SK-N-SH treated with all-trans-retinoic acid at 6 μM for 48 hours (cell line): ENCODE data around the gene SLC37A1.

ENCODE experiments used
- ATAC-seq: fragments of 200-7000 bp; cut with Tn5 transposase; 3 replicates; pipeline ENCODE4 v1.9.1; 2020; ENCODE audit warnings: mild to moderate bottlenecking, moderate library complexity
- ARNTL ChIP-seq: fragments of 450-650 bp; formaldehyde crosslinking; IDR thresholded peaks from 2 replicates; pipeline ENCODE4 v1.5.0; 2020; ENCODE audit warnings: low read depth, mild to moderate bottlenecking, moderate library complexity, borderline replicate concordance
- BACH2 ChIP-seq: fragments of 250-450 bp; sonication (Bioruptor Pico); IDR thresholded peaks from 2 replicates; pipeline ENCODE4 v1.9.0; 2021; ENCODE audit warnings: mild to moderate bottlenecking, borderline replicate concordance
- CREB5 ChIP-seq: fragments of 250-450 bp; sonication (Bioruptor Pico); IDR thresholded peaks from 2 replicates; pipeline ENCODE4 v1.5.1; 2020; ENCODE audit warnings: low read depth, mild to moderate bottlenecking, moderate library complexity
- CSDC2 ChIP-seq: fragments of 250-450 bp; sonication (Bioruptor Pico); IDR thresholded peaks from 2 replicates; pipeline ENCODE4 v1.5.0; 2020; ENCODE audit warnings: mild to moderate bottlenecking, moderate library complexity
- CSRNP3 ChIP-seq: fragments of 250-450 bp; sonication (Bioruptor Pico); IDR thresholded peaks from 2 replicates; pipeline ENCODE4 v1.5.1; 2021; ENCODE audit warnings: mild to moderate bottlenecking, moderate library complexity
- ESRRG ChIP-seq: fragments of 250-450 bp; sonication (Bioruptor Pico); IDR thresholded peaks from 2 replicates; pipeline ENCODE4 v1.6.1; 2021; ENCODE audit warnings: mild to moderate bottlenecking
- GLIS3 ChIP-seq: fragments of 250-450 bp; sonication (Bioruptor Pico); IDR thresholded peaks from 2 replicates; pipeline ENCODE4 v1.5.0; 2020; ENCODE audit warnings: mild to moderate bottlenecking, moderate library complexity
- ISL1 ChIP-seq: fragments of 250-450 bp; sonication (Bioruptor Pico); IDR thresholded peaks from 2 replicates; pipeline ENCODE4 v2.1.2; 2022; ENCODE audit warnings: mild to moderate bottlenecking, moderate library complexity
- OSR1 ChIP-seq: fragments of 250-450 bp; sonication (Bioruptor Pico); IDR thresholded peaks from 2 replicates; pipeline ENCODE4 v1.8.0; 2022; ENCODE audit warnings: moderate library complexity, mild to moderate bottlenecking, inconsistent platforms
- PATZ1 ChIP-seq: fragments of 250-450 bp; sonication (Bioruptor Pico); IDR thresholded peaks from 2 replicates; pipeline ENCODE4 v1.8.0; 2020; ENCODE audit warnings: mild to moderate bottlenecking, moderate library complexity, borderline replicate concordance
- POU6F1 ChIP-seq: fragments of 250-450 bp; sonication (Bioruptor Pico); IDR thresholded peaks from 2 replicates; pipeline ENCODE4 v1.8.0; 2021; ENCODE audit warnings: low read depth, mild to moderate bottlenecking, moderate library complexity, borderline replicate concordance
- PPARA ChIP-seq: fragments of 250-450 bp; sonication (Bioruptor Pico); IDR thresholded peaks from 2 replicates; pipeline ENCODE4 v1.5.0; 2020; ENCODE audit warnings: mild to moderate bottlenecking, borderline replicate concordance
- RARB ChIP-seq: fragments of 250-450 bp; sonication (Bioruptor Pico); IDR thresholded peaks from 2 replicates; pipeline ENCODE4 v1.8.0; 2021; ENCODE audit warnings: mild to moderate bottlenecking, moderate library complexity
- SNAI2 ChIP-seq: fragments of 250-450 bp; sonication (Bioruptor Pico); IDR thresholded peaks from 2 replicates; pipeline ENCODE4 v1.5.0; 2020; ENCODE audit warnings: mild to moderate bottlenecking, moderate library complexity
- TCF4 ChIP-seq: fragments of 250-450 bp; sonication (Bioruptor Pico); IDR thresholded peaks from 2 replicates; pipeline ENCODE4 v1.8.0; 2021; ENCODE audit warnings: mild to moderate bottlenecking, moderate library complexity, borderline replicate concordance
- TOX ChIP-seq: fragments of 250-450 bp; sonication (Bioruptor Pico); IDR thresholded peaks from 2 replicates; pipeline ENCODE4 v1.8.0; 2021; ENCODE audit warnings: mild to moderate bottlenecking, moderate library complexity, borderline replicate concordance
- ZC3H10 ChIP-seq: fragments of 250-450 bp; sonication (Bioruptor Pico); IDR thresholded peaks from 2 replicates; pipeline ENCODE4 v1.5.1; 2021; ENCODE audit warnings: mild to moderate bottlenecking, moderate library complexity
- ZFP3 ChIP-seq: fragments of 250-450 bp; sonication (Bioruptor Pico); IDR thresholded peaks from 2 replicates; pipeline ENCODE4 v1.5.0; 2020; ENCODE audit warnings: mild to moderate bottlenecking, moderate library complexity
- ZFP30 ChIP-seq: fragments of 450-650 bp; formaldehyde crosslinking; IDR thresholded peaks from 2 replicates; pipeline ENCODE4 v1.5.0; 2022; ENCODE audit warnings: mild to moderate bottlenecking, moderate library complexity
- ZNF565 ChIP-seq: fragments of 450-650 bp; formaldehyde crosslinking; conservative IDR thresholded peaks from 2 replicates; pipeline ENCODE4 v1.5.0; 2020; ENCODE audit warnings: low read depth, mild to moderate bottlenecking, moderate library complexity
- ZNF70 ChIP-seq: fragments of 450-650 bp; formaldehyde crosslinking; IDR thresholded peaks from 2 replicates; pipeline ENCODE4 v1.5.0; 2020; ENCODE audit warnings: mild to moderate bottlenecking, moderate library complexity
- ZNF8 ChIP-seq: fragments of 450-650 bp; formaldehyde crosslinking; IDR thresholded peaks from 2 replicates; pipeline ENCODE4 v1.5.0; 2020; ENCODE audit warnings: mild to moderate bottlenecking, moderate library complexity

Gene SLC37A1

GRCh38 chr21:42611852-42612251 lies 98.2 kb downstream of the SLC37A1 start:
- no peak for TF ChIP-seq PPARA (CRISPR knock-in tag)
- TF ChIP-seq CSDC2 = no peak
- TF ChIP-seq BACH2 (CRISPR knock-in tag) = no peak
- no peak for TF ChIP-seq ZFP3
- no peak for TF ChIP-seq ZNF8
- no peak for TF ChIP-seq CREB5 (CRISPR knock-in tag)
- no peak for TF ChIP-seq ZFP30
- TF ChIP-seq TCF4 (CRISPR knock-in tag) = no peak
- no peak for TF ChIP-seq ARNTL
- TF ChIP-seq RARB (CRISPR knock-in tag) = no peak
- TF ChIP-seq POU6F1 (CRISPR knock-in tag) = no peak
- TF ChIP-seq ISL1 = no peak
- TF ChIP-seq, all 23 proteins: peak for 0
- no peak for ATAC-seq

GRCh38 chr21:42612390-42612789 lies 98.7 kb downstream of the SLC37A1 start:
- TF ChIP-seq RARB (CRISPR knock-in tag) (no peak), CSRNP3 (CRISPR knock-in tag) (no peak), CSDC2 (no peak), PPARA (CRISPR knock-in tag) (no peak), ESRRG (CRISPR knock-in tag) (no peak), TOX (no peak), ZNF565 (CRISPR knock-in tag) (no peak), CREB5 (CRISPR knock-in tag) (no peak), TCF4 (CRISPR knock-in tag) (no peak), ISL1 (no peak), ZFP3 (no peak), PATZ1 (CRISPR knock-in tag) (no peak), ZC3H10 (CRISPR knock-in tag) (no peak), ZNF70 (no peak), SNAI2 (CRISPR knock-in tag) (no peak), BACH2 (CRISPR knock-in tag) (no peak), OSR1 (CRISPR knock-in tag) (no peak)
- no peak for ATAC-seq

GRCh38 chr21:42613756-42614155 lies 100.1 kb downstream of the SLC37A1 start:
- no peak for TF ChIP-seq TCF4 (CRISPR knock-in tag)
- ATAC-seq = no peak

- no peak for ATAC-seq
- TF ChIP-seq ZFP3 (no peak), TOX (no peak), CREB5 (CRISPR knock-in tag) (no peak), ZFP30 (no peak), RARB (CRISPR knock-in tag) (no peak), ARNTL (no peak), CSRNP3 (CRISPR knock-in tag) (no peak), ESRRG (CRISPR knock-in tag) (no peak), ZNF8 (no peak), GLIS3 (no peak), ZNF565 (CRISPR knock-in tag) (no peak), ZNF70 (no peak), ZC3H10 (CRISPR knock-in tag) (no peak), PPARA (CRISPR knock-in tag) (no peak), BACH2 (CRISPR knock-in tag) (no peak), TCF4 (CRISPR knock-in tag) (no peak), CSDC2 (no peak), SNAI2 (CRISPR knock-in tag) (no peak), POU6F1 (CRISPR knock-in tag) (no peak)
Observed at GRCh38 chr21:42614396-42614795, 100.7 kb downstream of the SLC37A1 start.
